Measurements from ENCODE around the gene ESAM.

The ESAM gene

DNA sequence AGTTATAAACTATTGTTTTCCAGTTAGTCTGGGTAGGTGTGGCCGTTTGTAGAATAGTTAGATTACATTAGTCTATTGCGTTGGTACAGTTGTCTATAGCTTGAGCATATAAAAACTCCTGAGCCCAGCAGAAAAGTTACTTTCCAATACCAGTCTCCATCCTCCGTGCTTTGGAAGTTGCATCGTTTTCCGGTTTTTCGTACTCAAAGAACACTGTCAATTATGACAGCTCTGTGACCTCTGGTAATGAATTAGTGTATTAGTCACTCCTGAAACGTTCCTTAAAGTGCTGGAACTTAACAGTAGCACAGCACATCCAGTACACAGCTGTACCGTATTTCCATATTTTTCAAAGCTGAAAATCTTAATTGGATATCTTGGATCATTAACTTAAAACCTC, 38.9 kb upstream of the ESAM start:
- no peak for TF ChIP-seq CTCF (IDR thresholded peaks at IDR 0.05; ENCODE audit: insufficient read depth, low read depth, low read length, missing control alignments)
- DNase-seq (ENCODE audit: low read depth) = no peak

GRCh38 chr11:124800226-124800929, 38.3 kb upstream of the ESAM start, which contains the start of gene MSANTD2:
TSS of gene MSANTD2 (minus strand) at chr11:124800406. CDS start at chr11:124800380, 26 bp downstream.
- peak; percentile 86 for DNase-seq (ENCODE audit: low read depth)
- peak within 1 kb of the TSS; percentile 82 for H3K4me3 ChIP-seq (ENCODE audit: low read depth, low read length)
- TF ChIP-seq CTCF (IDR thresholded peaks at IDR 0.05; ENCODE audit: insufficient read depth, low read depth, low read length, missing control alignments) = no peak

More for the DNA sequence above, 38.9 kb upstream of the ESAM start:
- H3K4me3 ChIP-seq (ENCODE audit: low read depth, low read length) = peak overlapping the region; percentile 82

DNA sequence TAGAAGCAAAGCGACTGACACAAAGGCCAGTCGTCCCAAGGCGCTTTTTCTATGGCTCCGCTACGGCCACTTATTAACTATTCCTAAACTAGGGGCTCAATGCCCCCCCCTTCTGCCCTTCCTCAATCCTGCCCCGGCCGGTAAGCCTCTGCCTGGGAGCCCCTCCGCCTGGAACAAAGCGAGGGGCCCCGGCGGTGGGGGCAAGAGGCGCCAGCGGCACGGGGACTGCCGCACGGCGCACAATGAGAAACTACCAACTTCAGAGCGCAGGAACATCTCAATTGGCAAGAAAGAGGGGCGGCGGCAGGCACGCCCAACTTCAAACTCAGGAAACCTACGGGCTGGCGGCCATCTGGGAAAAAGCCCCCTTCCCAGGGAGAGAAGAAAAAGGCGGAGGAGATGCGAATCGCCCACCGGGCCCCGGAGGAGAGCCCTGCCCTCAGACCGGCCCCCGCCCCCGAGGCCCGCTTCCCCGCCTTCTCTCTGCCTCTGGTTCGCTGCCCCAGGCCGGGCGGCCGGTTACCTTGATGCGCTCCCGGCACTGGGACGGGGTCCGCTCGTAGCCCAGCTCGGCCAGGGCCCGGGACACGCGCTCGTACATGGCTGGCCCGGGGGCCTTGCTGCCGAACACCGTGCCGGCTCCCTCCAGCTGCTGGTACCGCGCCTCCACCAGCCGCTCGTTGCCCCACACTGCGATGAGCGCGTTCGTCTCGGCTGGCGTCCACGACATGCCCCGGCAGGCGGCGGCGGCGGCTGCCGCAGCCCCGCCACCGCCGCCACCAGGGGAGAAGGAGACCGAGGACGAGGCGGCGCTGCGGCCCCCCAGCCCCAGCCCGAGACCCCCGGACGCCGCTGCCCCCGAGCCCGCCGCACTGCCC, 37.5 kb upstream of the ESAM start:
- H3K4me3 ChIP-seq (ENCODE audit: low read depth, low read length) = peak overlapping the region; percentile 82
- no peak for TF ChIP-seq CTCF (IDR thresholded peaks at IDR 0.05; ENCODE audit: insufficient read depth, low read depth, low read length, missing control alignments)
- DNase-seq (ENCODE audit: low read depth) = peak; percentile 49

DNA sequence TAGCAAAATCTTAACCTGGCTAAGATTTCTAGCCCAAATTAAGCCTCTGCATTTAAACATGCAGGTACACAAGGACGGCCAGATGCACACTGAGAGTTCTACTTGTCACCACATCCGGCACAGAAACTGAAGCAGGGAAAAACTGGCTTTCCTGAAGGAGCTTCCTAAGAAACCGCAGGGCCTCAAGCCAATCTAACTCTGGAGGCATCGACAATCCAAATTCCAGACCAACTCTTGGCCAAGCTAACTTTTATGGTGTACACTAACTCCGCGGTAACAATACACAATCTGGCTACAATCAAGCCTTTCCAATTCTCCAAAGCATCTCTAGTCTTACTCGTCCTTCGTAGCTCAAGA, 36.9 kb upstream of the ESAM start:
- DNase-seq (ENCODE audit: low read depth) = peak; percentile 59
- peak overlapping the region; percentile 82 for H3K4me3 ChIP-seq (ENCODE audit: low read depth, low read length)
- no peak for TF ChIP-seq CTCF (IDR thresholded peaks at IDR 0.05; ENCODE audit: insufficient read depth, low read depth, low read length, missing control alignments)

- DNase-seq (ENCODE audit: low read depth) = no peak
- H3K4me3 ChIP-seq (ENCODE audit: low read depth, low read length) = no peak overlapping the region
- no peak for TF ChIP-seq CTCF (IDR thresholded peaks at IDR 0.05; ENCODE audit: insufficient read depth, low read depth, low read length, missing control alignments)
These were observed 34.2 kb upstream of the ESAM start for GRCh38 chr11:124796312-124796711.

GRCh38 chr11:124793466-124794278, 31.6 kb upstream of the ESAM start:
- peak; percentile 69 for TF ChIP-seq CTCF (IDR thresholded peaks at IDR 0.05; ENCODE audit: insufficient read depth, low read depth, low read length, missing control alignments)
- H3K4me3 ChIP-seq (ENCODE audit: low read depth, low read length) = no peak overlapping the region
- peak; percentile 76 for DNase-seq (ENCODE audit: low read depth)
